HepG2 (cell line): ENCODE results near the gene DSTN. TPM values are rescaled to one million over a fixed set of nuclear protein-coding genes. Genes with fewer than 3 reads are reported as not detected.

Experiments
- AGO2 ChIP-seq: fragments of 200-400 bp; formaldehyde crosslinking; optimal IDR thresholded peaks from 2 replicates; pipeline ENCODE3; 2017; ENCODE audit warnings: mild to moderate bottlenecking, low read depth, low read length, moderate library complexity
- AHR ChIP-seq: IDR thresholded peaks from 2 replicates; pipeline ENCODE4 v1.6.1; 2018; ENCODE audit warnings: missing genetic modification reagents, missing compliant biosample characterization
- BCL3 ChIP-seq: sonication (generic); formaldehyde crosslinking; IDR thresholded peaks from 2 replicates; pipeline ENCODE4 v1.5.1; 2020; ENCODE audit warnings: mild to moderate bottlenecking, missing genetic modification reagents, moderate library complexity
- DZIP1 ChIP-seq: sonication (generic); formaldehyde crosslinking; IDR thresholded peaks from 2 replicates; pipeline ENCODE4 v1.5.0; 2020; ENCODE audit warnings: mild to moderate bottlenecking, missing genetic modification reagents
- GTF3A ChIP-seq: sonication (generic); formaldehyde crosslinking; conservative IDR thresholded peaks from 2 replicates; pipeline ENCODE4 v1.4.0; 2020; ENCODE audit warnings: mild to moderate bottlenecking, missing genetic modification reagents
- JUND ChIP-seq: sonication (generic); formaldehyde crosslinking; IDR thresholded peaks from 2 replicates; pipeline ENCODE4 v1.8.0; 2022; ENCODE audit warnings: mild to moderate bottlenecking, missing genetic modification reagents
- KLF12 ChIP-seq: sonication (generic); formaldehyde crosslinking; IDR thresholded peaks from 2 replicates; pipeline ENCODE4 v1.4.0; 2020; ENCODE audit warnings: missing genetic modification reagents, borderline replicate concordance
- MEIS1 ChIP-seq: sonication (generic); formaldehyde crosslinking; IDR thresholded peaks from 2 replicates; pipeline ENCODE4 v1.9.0; 2021; ENCODE audit warnings: mild to moderate bottlenecking, missing genetic modification reagents, moderate library complexity, borderline replicate concordance
- NONO ChIP-seq, 2 experiments: fragments of 450-650 bp in 1 of 2; sonication (generic) in 1 of 2; formaldehyde crosslinking in 1 of 2; IDR thresholded peaks in 1 of 2; conservative IDR thresholded peaks in 1 of 2; 2 replicates each; pipeline versions ENCODE4 v1.6.1 to v1.8.0; 2017 to 2022; ENCODE audit warnings: mild to moderate bottlenecking in 1 of 2, missing genetic modification reagents in 1 of 2, moderate library complexity in 1 of 2
- PAF1 ChIP-seq: IDR thresholded peaks from 2 replicates; pipeline ENCODE4 v1.6.1; 2016; ENCODE audit warnings: missing genetic modification reagents, missing compliant biosample characterization
- POLR2A ChIP-seq, 2 experiments: IDR thresholded peaks; 2 replicates each; pipeline ENCODE4 v1.6.1; 2011; ENCODE audit warnings: low read depth in 2 of 2, low read length in 2 of 2, mild to moderate bottlenecking in 1 of 2, moderate library complexity in 1 of 2; ENCODE audit not compliant: insufficient read depth in 1 of 2
- POLR2G ChIP-seq: fragments of 200-400 bp; formaldehyde crosslinking; IDR thresholded peaks from 2 replicates; pipeline ENCODE4 v1.6.1; 2018; ENCODE audit warnings: mild to moderate bottlenecking, low read depth, low read length, moderate library complexity
- RBM22 ChIP-seq: fragments of 200-400 bp; formaldehyde crosslinking; optimal IDR thresholded peaks from 2 replicates; pipeline ENCODE3; 2017; ENCODE audit warnings: mild to moderate bottlenecking, low read length, moderate library complexity
- SMAD1 ChIP-seq: sonication (generic); formaldehyde crosslinking; IDR thresholded peaks from 2 replicates; pipeline ENCODE4 v1.4.0; 2020; ENCODE audit warnings: missing genetic modification reagents, low read depth, mild to moderate bottlenecking, borderline replicate concordance
- SRSF1 ChIP-seq: fragments of 200-400 bp; formaldehyde crosslinking; optimal IDR thresholded peaks from 2 replicates; pipeline ENCODE3; 2017; ENCODE audit warnings: mild to moderate bottlenecking, low read depth, low read length, moderate library complexity
- TMF1 ChIP-seq: sonication (generic); formaldehyde crosslinking; IDR thresholded peaks from 2 replicates; pipeline ENCODE4 v1.8.1; 2022; ENCODE audit warnings: low read depth, missing genetic modification reagents
- ZNF101 ChIP-seq: sonication (generic); formaldehyde crosslinking; IDR thresholded peaks from 2 replicates; pipeline ENCODE4 v1.4.0; 2020; ENCODE audit warnings: mild to moderate bottlenecking, low read depth, missing genetic modification reagents, borderline replicate concordance
- ZNF280B ChIP-seq: sonication (generic); formaldehyde crosslinking; IDR thresholded peaks from 2 replicates; pipeline ENCODE4 v1.5.0; 2020; ENCODE audit warnings: missing genetic modification reagents, mild to moderate bottlenecking, borderline replicate concordance
- ZNF350 ChIP-seq: sonication (generic); formaldehyde crosslinking; IDR thresholded peaks from 2 replicates; pipeline ENCODE4 v1.4.0; 2020; ENCODE audit warnings: mild to moderate bottlenecking, low read depth, missing genetic modification reagents, borderline replicate concordance
- ZNF644 ChIP-seq: IDR thresholded peaks from 2 replicates; pipeline ENCODE4 v1.6.1; 2016; ENCODE audit warnings: low read depth
- ZNF691 ChIP-seq: sonication (generic); formaldehyde crosslinking; IDR thresholded peaks from 2 replicates; pipeline ENCODE4 v1.4.0; 2020; ENCODE audit warnings: missing genetic modification reagents, low read depth, mild to moderate bottlenecking, borderline replicate concordance
- polyA plus RNA-seq, 8 experiments: library from polyadenylated mRNA; depleted of rRNA in 3 of 8; stranded (reverse) in 7 of 8; unstranded in 1 of 8; fragments of >200 nt; fragmentation: Illumina TruSeq in 4 of 8; extraction: Trizol in 4 of 8; gene quantifications; 2 replicates each; pipeline versions ENCODE4 v1.2.1 to v1.2.3, GENCODE V29; 2011 to 2016; ENCODE audit warnings: low read depth in 4 of 8, missing spikeins in 1 of 8, mixed read lengths in 1 of 8; ENCODE audit not compliant: insufficient read depth in 1 of 8
- total RNA-seq, 5 experiments: library from RNA; depleted of rRNA; stranded (reverse); fragments of >200 nt; fragmentation: Illumina TruSeq; extraction: Trizol; gene quantifications; 2 replicates each; pipeline ENCODE4 v1.2.3, GENCODE V29; 2016; ENCODE audit warnings: low read depth in 1 of 5

Gene DSTN
- total and polyA plus RNA-seq, 2 of the 13 experiments (the other 11 are each of a cell fraction or from before 2014, with no cell fraction given), result 27.6 to 106 TPM

GRCh38 chr20:17610566-17611289 is 40.9 kb downstream of the DSTN start (continued):
- TF ChIP-seq POLR2A (IDR thresholded peaks at IDR 0.05; ENCODE audit: insufficient read depth in 1 of 2, low read depth in 2 of 2, low read length in 2 of 2) (peak; percentile 39 to 44; a peak in 3 of 4 replicates), AGO2 (peak; percentile 90), AHR (0 out of 2 replicates have a peak, but pooled peaks have one; percentile 17), RBM22 (peak; percentile 80), TMF1 (0 out of 2 replicates have a peak, but pooled peaks have one; percentile 16), ZNF644 (CRISPR knock-in tag) (no peak), ZNF350 (CRISPR knock-in tag) (0 out of 2 replicates have a peak, but pooled peaks have one; percentile 9), SRSF1 (peak; percentile 22), MEIS1 (CRISPR knock-in tag) (0 out of 2 replicates have a peak, but pooled peaks have one; percentile 15), GTF3A (0 out of 2 replicates have a peak, but pooled peaks have one; percentile 38), ZNF280B (CRISPR knock-in tag) (peak; percentile 7; the same call in 1 of the 2 replicates), POLR2G (peak; percentile 7), ZNF691 (CRISPR knock-in tag) (peak; percentile 30; the same call in 1 of the 2 replicates), ZNF101 (CRISPR knock-in tag) (no peak), SMAD1 (CRISPR knock-in tag) (0 out of 2 replicates have a peak, but pooled peaks have one; percentile 56), KLF12 (no peak), DZIP1 (0 out of 2 replicates have a peak, but pooled peaks have one; percentile 52), NONO (IDR thresholded peaks at IDR 0.05) (no peak), NONO (CRISPR knock-in tag; conservative IDR thresholded peaks at IDR 0.05) (peak; percentile 16; the same call in 1 of the 2 replicates), PAF1 (CRISPR knock-in tag) (0 out of 2 replicates have a peak, but pooled peaks have one; percentile 14), BCL3 (CRISPR knock-in tag) (0 out of 2 replicates have a peak, but pooled peaks have one; percentile 40), JUND (CRISPR knock-in tag) (0 out of 2 replicates have a peak, but pooled peaks have one; percentile 25)
